Heart right ventricle (tissue), 16 donors: ENCODE measurements around the gene PRDX5. TPM values are rescaled to one million over a fixed set of nuclear protein-coding genes. Genes with fewer than 3 reads are reported as not detected.

Experiments used
- ATAC-seq, 8 donors: fragments of 200-7000 bp; cut with Tn5 transposase; one replicate each; pipeline ENCODE4 v1.9.1; 2020; ENCODE audit warnings: mild to moderate bottlenecking in 8 of 8, moderate library complexity in 8 of 8, moderate number of reproducible peaks in 1 of 8
- DNase-seq, 2 donors: peaks; one replicate each; pipeline ENCODE4 v3.0.0-alpha.2; 2020
- H3K27ac ChIP-seq, 10 donors: fragments of 200-600 bp; sonication (generic) in 2 of 10; one replicate each; pipeline versions ENCODE4 v1.5.0 to v1.8.0; 2020 to 2022; ENCODE audit warnings: mild to moderate bottlenecking in 3 of 10
- H3K27me3 ChIP-seq, 7 donors: fragments of 200-600 bp; one replicate each; pipeline ENCODE4 v1.8.0; 2021 to 2022; ENCODE audit warnings: mild to moderate bottlenecking in 2 of 7
- H3K36me3 ChIP-seq, 9 donors: fragments of 200-600 bp; sonication (generic) in 1 of 9; one replicate each; pipeline versions ENCODE4 v1.5.0 to v1.8.0; 2020 to 2022; ENCODE audit warnings: mild to moderate bottlenecking in 2 of 9
- H3K4me1 ChIP-seq, 9 donors: fragments of 200-600 bp; sonication (generic) in 1 of 9; one replicate each; pipeline versions ENCODE4 v1.5.0 to v1.8.0; 2020 to 2022; ENCODE audit warnings: mild to moderate bottlenecking in 4 of 9
- H3K4me3 ChIP-seq, 10 donors: fragments of 200-600 bp; sonication (generic) in 2 of 10; one replicate each; pipeline versions ENCODE4 v1.5.0 to v1.8.0; 2020 to 2022; ENCODE audit warnings: mild to moderate bottlenecking in 7 of 10, moderate library complexity in 2 of 10
- H3K9me3 ChIP-seq, 11 donors: fragments of 200-600 bp in 10 of 11; sonication (generic) in 2 of 11; one replicate each; pipeline versions ENCODE4 v1.5.0 to v1.8.0; 2013 to 2022; ENCODE audit warnings: mild to moderate bottlenecking in 2 of 11, control low read depth in 1 of 11, moderate library complexity in 1 of 11
- CTCF ChIP-seq, 9 donors: fragments of 200-600 bp; sonication (generic) in 2 of 9; IDR thresholded peaks; one replicate each; pipeline versions ENCODE4 v1.5.0 to v1.8.0; 2021 to 2022; ENCODE audit warnings: antibody characterized with exemption in 9 of 9, mild to moderate bottlenecking in 5 of 9, moderate library complexity in 1 of 9
- WGBS, 2 donors: extraction: QIAGEN DNeasy Blood & Tissue Kit; methylation state at CpG; one replicate each; pipeline ENCODE4 v1.1.7; 2013; ENCODE audit warnings: inconsistent platforms in 1 of 2; 5-methylcytosine and 5-hydroxymethylcytosine counted together
- intact Hi-C, 10 donors: fragments of 100-400 bp; cut with DNase I; formaldehyde crosslinking; loops; one replicate each; pipeline versions ENCODE4 v1.11.1 to v1.14.2; 2022
- microRNA-seq, 2 donors: library from miRNA; unstranded; fragments of <30 nt; microRNA quantifications; one replicate each; pipeline ENCODE4 v1.2.0, GENCODE V29; 2021
- polyA plus RNA-seq, 2 donors: library from polyadenylated mRNA; stranded (reverse); fragments of 200-250 nt; gene quantifications; one replicate each; pipeline ENCODE4 v1.2.3, GENCODE V29; 2013
- total RNA-seq, 10 donors: library from RNA; stranded (reverse); fragmentation: NEBNext Ultra II Directional in 3 of 10; extraction: Animal tissue kit (Norgen Biotek cat#: 25700) in 3 of 10; gene quantifications; one replicate each; pipeline versions ENCODE4 v1.2.1 to v1.2.4, GENCODE V29; 2021 to 2023
- donor health status: Arrhythmogenic right ventricular cardiomyopathy.
- donor health status: ischemic (EF 13 %, LVEDD 7.1; RV severe dilation, severe dysfunction).
- donor health status: healthy with polysubstance abuse.
- donor health status: DM: no; HTN: yes; CAD: no.
- donor health status: DM: no; HTN: no; CAD: no.
- donor health status: ischemic (EF 25% LVEDD 6.9; RV normal size, moderate dysfunction).
- donor health status: ischemic (EF 25% LVEDD 5.7; RV mildly dilated, moderate dysfunction).
- donor health status: healthy.
- donor health status: DM: yes; HTN: yes; CAD: no.
- donor health status: Ischemic cardiomyopathy.
- donor health status: ischemic (EF 35%, LVEDD 5.7; RV mildly dilated, moderate dysfunction).
- donor health status: nonischemic (EF 11% LVEDD 7.7; RV severe dilation, severe dysfunction).
- donor health status: DM: yes; HTN: yes; CAD: no.
- donor health status: PGD.
- donor health status: ischemic (EF 29% LVEDD 5.4; RV normal size, mild dysfunction).
- donor health status: nonischemic (EF 23%, LVEDD 6.1; RV moderate dilation, normal function).

Gene PRDX5
- total and polyA plus RNA-seq, 12 donors: 264 to 750 (median 292) TPM

- DNase-seq: no peak
- Histone ChIP-seq H3K4me3 (no peak overlapping the region), H3K27me3 (no peaks in the 10 kb centered on the region), H3K27ac (no peak overlapping the region), H3K4me1 (no peaks in the 10 kb centered on the region), H3K9me3 (no peaks in the 10 kb centered on the region), H3K36me3 (peaks cover 0 to 84% (median 48%) of the 10 kb centered on the region in 9 donors)
- no peak for ATAC-seq
- WGBS, 2 donors: 87 to 91% methylated on average over 28 of the region's 28 CpGs
- TF ChIP-seq CTCF (IDR thresholded peaks at IDR 0.05): no peak
- intact Hi-C loops: no loop called here
Observed at GRCh38 chr11:64368673-64369074, 50.8 kb downstream of the PRDX5 start.

- WGBS, 2 donors: 84 to 91% methylated on average over 78 to 82 of the region's 82 CpGs
- Histone ChIP-seq H3K36me3 (peaks cover 0 to 74% (median 45%) of the 10 kb centered on the region in 9 donors), H3K9me3 (no peaks in the 10 kb centered on the region), H3K27me3 (no peaks in the 10 kb centered on the region), H3K4me1 (no peaks in the 10 kb centered on the region), H3K4me3 (no peak overlapping the region), H3K27ac (no peak overlapping the region)
- no peak for TF ChIP-seq CTCF (IDR thresholded peaks at IDR 0.05)
- ATAC-seq (peak in 1 of 8 donors; percentile 8), DNase-seq (no peak)
- intact Hi-C loops: no loop called here
Observed at GRCh38 chr11:64369440-64370421, 51.8 kb downstream of the PRDX5 start.

GRCh38 chr11:64371201-64371600 is 53.3 kb downstream of the PRDX5 start:
- Histone ChIP-seq H3K4me3 (no peak overlapping the region), H3K4me1 (no peaks in the 10 kb centered on the region), H3K9me3 (no peaks in the 10 kb centered on the region), H3K27ac (no peak overlapping the region), H3K36me3 (peaks cover 0 to 60% (median 31%) of the 10 kb centered on the region in 9 donors), H3K27me3 (no peaks in the 10 kb centered on the region)
- DNase-seq: no peak
- peak in 1 of 8 donors; percentile 6 for ATAC-seq
- 83% methylated on average over 20 to 22 of the region's 22 CpGs for WGBS, 2 donors
- no peak for TF ChIP-seq CTCF (IDR thresholded peaks at IDR 0.05)
- intact Hi-C loops: no loop called here

Small RNA genes lying within 50 kb of the gene (microRNA-seq; reads per million reads assigned to microRNA genes)
- gene MIR1237 (0 to 0.51 reads per million in 2 donors), gene MIR7155 (0 to 1.0 reads per million in 2 donors)

Other genes with a start within 250 kb of the PRDX5 start
- gene MACROD1, start 152.0 kb upstream of the PRDX5 start, total RNA-seq: 100 to 1,000 TPM in 8 of 10 donors, 10 to 100 TPM in 2; 86.2 to 134 (median 115) TPM
- gene MACROD1, start 152.0 kb upstream of the PRDX5 start, polyA plus RNA-seq: 100 to 1,000 TPM in 1 of 2 donors, 10 to 100 TPM in 1; 77.6 to 497 TPM
- 100 to 1,000 TPM in 1 of 10 donors, 10 to 100 TPM in 9; 67.4 to 105 (median 87.9) TPM for gene STIP1, start 131.9 kb upstream of the PRDX5 start, total RNA-seq
- gene STIP1, start 131.9 kb upstream of the PRDX5 start, polyA plus RNA-seq: 100 to 1,000 TPM in 1 of 2 donors, 10 to 100 TPM in 1; 55.3 to 144 TPM
- 10 to 100 TPM in 1 of 10 donors, 1 to 10 TPM in 9; 2.3 to 30.8 (median 5.4) TPM for gene FERMT3, start 111.4 kb upstream of the PRDX5 start, total RNA-seq
- gene FERMT3, start 111.4 kb upstream of the PRDX5 start, polyA plus RNA-seq: 1 to 10 TPM; 7.5 to 9.2 TPM
- 10 to 100 TPM; 50.5 to 81.7 (median 61.4) TPM for gene TRPT1, start 91.9 kb upstream of the PRDX5 start, total RNA-seq
- gene TRPT1, start 91.9 kb upstream of the PRDX5 start, polyA plus RNA-seq: 100 to 1,000 TPM in 1 of 2 donors, 10 to 100 TPM in 1; 87.2 to 188 TPM
- gene NUDT22, start 91.8 kb upstream of the PRDX5 start, total RNA-seq: 10 to 100 TPM; 57.3 to 85.6 (median 71.0) TPM
- gene NUDT22, start 91.8 kb upstream of the PRDX5 start, polyA plus RNA-seq: 10 to 100 TPM; 93.0 to 95.2 TPM
- 10 to 100 TPM; 46.6 to 64.7 (median 52.0) TPM for gene DNAJC4, start 87.6 kb upstream of the PRDX5 start, total RNA-seq
- 100 to 1,000 TPM in 1 of 2 donors, 10 to 100 TPM in 1; 48.0 to 173 TPM for gene DNAJC4, start 87.6 kb upstream of the PRDX5 start, polyA plus RNA-seq
- 100 to 1,000 TPM; 245 to 353 (median 277) TPM for gene VEGFB, start 83.5 kb upstream of the PRDX5 start, total RNA-seq
- gene VEGFB, start 83.5 kb upstream of the PRDX5 start, polyA plus RNA-seq: 100 to 1,000 TPM; 158 to 291 TPM
- 10 to 100 TPM; 40.2 to 82.0 (median 45.9) TPM for gene FKBP2, start 77.0 kb upstream of the PRDX5 start, total RNA-seq
- gene FKBP2, start 77.0 kb upstream of the PRDX5 start, polyA plus RNA-seq: 100 to 1,000 TPM; 376 to 404 TPM
- 100 to 1,000 TPM in 4 of 10 donors, 10 to 100 TPM in 6; 52.4 to 194 (median 77.2) TPM for gene PPP1R14B, start 71.2 kb upstream of the PRDX5 start, total RNA-seq
- gene PPP1R14B, start 71.2 kb upstream of the PRDX5 start, polyA plus RNA-seq: 100 to 1,000 TPM; 229 to 331 TPM
- 10 to 100 TPM in 3 of 10 donors, 1 to 10 TPM in 7; 5.8 to 13.3 (median 8.7) TPM for gene PLCB3, start 66.6 kb upstream of the PRDX5 start, total RNA-seq
- gene PLCB3, start 66.6 kb upstream of the PRDX5 start, polyA plus RNA-seq: 10 to 100 TPM in 1 of 2 donors, 1 to 10 TPM in 1; 9.5 to 13.1 TPM
- gene BAD, start 33.5 kb upstream of the PRDX5 start, total RNA-seq: 100 to 1,000 TPM in 1 of 10 donors, 10 to 100 TPM in 9; 40.7 to 106 (median 52.2) TPM
- 100 to 1,000 TPM in 1 of 2 donors, 10 to 100 TPM in 1; 92.1 to 104 TPM for gene BAD, start 33.5 kb upstream of the PRDX5 start, polyA plus RNA-seq
- 10 to 100 TPM; 16.4 to 43.0 (median 24.3) TPM for gene GPR137, start 32.3 kb upstream of the PRDX5 start, total RNA-seq
- gene GPR137, start 32.3 kb upstream of the PRDX5 start, polyA plus RNA-seq: 10 to 100 TPM; 18.4 to 31.8 TPM
- gene KCNK4, start 26.8 kb upstream of the PRDX5 start, total RNA-seq: not detected
- gene KCNK4, start 26.8 kb upstream of the PRDX5 start, polyA plus RNA-seq: not detected
- gene CATSPERZ, start 17.8 kb upstream of the PRDX5 start, total RNA-seq: not detected
- gene CATSPERZ, start 17.8 kb upstream of the PRDX5 start, polyA plus RNA-seq: under 1 TPM in 1 of 2 donors, not detected in 1; 0.10 TPM
- gene ESRRA, start 12.6 kb upstream of the PRDX5 start, total RNA-seq: 100 to 1,000 TPM; 115 to 225 (median 132) TPM
- 100 to 1,000 TPM; 180 TPM for gene ESRRA, start 12.6 kb upstream of the PRDX5 start, polyA plus RNA-seq
- gene TRMT112, start 562 bp upstream of the PRDX5 start, total RNA-seq: 100 to 1,000 TPM in 2 of 10 donors, 10 to 100 TPM in 8; 68.7 to 121 (median 90.2) TPM
- 100 to 1,000 TPM; 182 to 208 TPM for gene TRMT112, start 562 bp upstream of the PRDX5 start, polyA plus RNA-seq
- 10 to 100 TPM in 1 of 10 donors, 1 to 10 TPM in 9; 4.2 to 13.1 (median 5.6) TPM for gene CCDC88B, start 22.1 kb downstream of the PRDX5 start, total RNA-seq
- 10 to 100 TPM; 10.5 to 42.7 TPM for gene CCDC88B, start 22.1 kb downstream of the PRDX5 start, polyA plus RNA-seq
- gene RPS6KA4, start 41.0 kb downstream of the PRDX5 start, total RNA-seq: 10 to 100 TPM; 10.7 to 21.9 (median 12.8) TPM
- 10 to 100 TPM; 17.4 to 18.8 TPM for gene RPS6KA4, start 41.0 kb downstream of the PRDX5 start, polyA plus RNA-seq
- gene SLC22A11, start 237.8 kb downstream of the PRDX5 start, total RNA-seq: not detected
- gene SLC22A11, start 237.8 kb downstream of the PRDX5 start, polyA plus RNA-seq: not detected